Fibroblast of mammary gland (primary cell): ENCODE results near the gene MBD5.

Source experiments
- DNase-seq: peaks from one replicate; pipeline ENCODE4 v3.0.0-alpha.2; 2010; ENCODE audit warnings: low read depth
- H3K4me3 ChIP-seq: 2 replicates; pipeline ENCODE4 v1.5.1; 2011; ENCODE audit warnings: low read depth, mild to moderate bottlenecking, low read length, moderate library complexity; ENCODE audit not compliant: control insufficient read depth
- CTCF ChIP-seq: conservative IDR thresholded peaks from 2 replicates; pipeline ENCODE4 v1.5.1; 2011; ENCODE audit warnings: low read depth, low read length, inconsistent platforms; ENCODE audit not compliant: control insufficient read depth, insufficient read depth

The MBD5 gene

GRCh38 chr2:148509288-148509902, 488.5 kb downstream of the MBD5 start:
- TF ChIP-seq CTCF: peak; percentile 96
- peak; percentile 81 for DNase-seq
- peak overlapping the region; percentile 46 for H3K4me3 ChIP-seq

GRCh38 chr2:148511883-148512282, 491.0 kb downstream of the MBD5 start:
- H3K4me3 ChIP-seq: no peak overlapping the region
- no peak for TF ChIP-seq CTCF
- no peak for DNase-seq

GRCh38 chr2:148512501-148512900, 491.6 kb downstream of the MBD5 start:
- TF ChIP-seq CTCF: no peak
- no peak for DNase-seq
- H3K4me3 ChIP-seq: no peak overlapping the region

GRCh38 chr2:148513427-148513826, 492.5 kb downstream of the MBD5 start:
- no peak for TF ChIP-seq CTCF
- no peak overlapping the region for H3K4me3 ChIP-seq
- DNase-seq: no peak

GRCh38 chr2:148515120-148515519, 494.2 kb downstream of the MBD5 start:
- no peak for DNase-seq
- no peak for TF ChIP-seq CTCF
- H3K4me3 ChIP-seq: no peak overlapping the region

- no peak overlapping the region for H3K4me3 ChIP-seq
- no peak for TF ChIP-seq CTCF
- peak; percentile 12 for DNase-seq
Observed at GRCh38 chr2:148515976-148516375, 495.1 kb downstream of the MBD5 start.

- no peak for DNase-seq
- H3K4me3 ChIP-seq: no peak overlapping the region
- no peak for TF ChIP-seq CTCF
Observed at GRCh38 chr2:148517296-148517695, 496.4 kb downstream of the MBD5 start.
